Common myeloid progenitor, CD34-positive (primary cell): ENCODE results near the gene OSTM1.
A peak's percentile ranks its signal among the peaks of the same experiment; 100 is the strongest.

Source experiments
- CTCF ChIA-PET: fragments of 350-600 bp; sonication (Branson Sonifier 250); formaldehyde crosslinking; loops from one replicate; lab custom pipeline; 2021; ENCODE audit warnings: antibody characterized with exemption; lab: Charles Lee
- POLR2A ChIA-PET: fragments of 350-600 bp; sonication (Branson Sonifier 250); formaldehyde crosslinking; loops from one replicate; lab custom pipeline; 2021; ENCODE audit warnings: antibody characterized with exemption; lab: Charles Lee
- DNase-seq, 3 donors: peaks; one replicate each; pipeline versions ENCODE4 v3.0.0 to v3.0.0-alpha.2; 2013
- H3K27ac ChIP-seq, 2 experiments: 1 replicate in 1 of 2; 2 replicates in 1 of 2; pipeline ENCODE4 v1.7.0; 2013; ENCODE audit warnings: inconsistent platforms in 2 of 2, low read length in 2 of 2, mild to moderate bottlenecking in 2 of 2, low read depth in 1 of 2, moderate library complexity in 1 of 2; ENCODE audit not compliant: severe bottlenecking in 2 of 2, insufficient read depth in 1 of 2, poor library complexity in 1 of 2
- H3K27me3 ChIP-seq, 5 experiments: replicated peaks in 2 of 5; 1 replicate in 3 of 5; 2 replicates in 2 of 5; pipeline versions ENCODE4 v1.6.1 to v1.7.0; 2013; ENCODE audit warnings: low read length in 4 of 5, mild to moderate bottlenecking in 2 of 5, moderate library complexity in 2 of 5, inconsistent platforms in 1 of 5; ENCODE audit not compliant: insufficient read depth in 5 of 5, control insufficient read depth in 4 of 5
- H3K36me3 ChIP-seq, 4 experiments: 1 replicate in 2 of 4; 2 replicates in 2 of 4; pipeline versions ENCODE4 v1.6.1 to v1.7.0; 2013; ENCODE audit warnings: low read length in 3 of 4, control low read depth in 1 of 4, mild to moderate bottlenecking in 1 of 4; ENCODE audit not compliant: control insufficient read depth in 4 of 4, insufficient read depth in 4 of 4
- H3K4me1 ChIP-seq, 4 experiments: 1 replicate in 3 of 4; 2 replicates in 1 of 4; pipeline versions ENCODE4 v1.6.1 to v1.7.1; 2013; ENCODE audit warnings: low read length in 3 of 4, mild to moderate bottlenecking in 3 of 4, control low read depth in 1 of 4, inconsistent platforms in 1 of 4, moderate library complexity in 1 of 4; ENCODE audit not compliant: control insufficient read depth in 4 of 4, insufficient read depth in 4 of 4; ENCODE audit errors: control extremely low read depth in 1 of 4
- H3K4me3 ChIP-seq, 7 experiments: 1 replicate in 4 of 7; 2 replicates in 3 of 7; pipeline versions ENCODE4 v1.5.1 to v1.7.0; 2013; ENCODE audit warnings: mild to moderate bottlenecking in 7 of 7, low read length in 6 of 7, moderate library complexity in 6 of 7, inconsistent platforms in 2 of 7, low read depth in 2 of 7, control low read depth in 1 of 7; ENCODE audit not compliant: insufficient read depth in 4 of 7, control insufficient read depth in 1 of 7; ENCODE audit errors: extremely low read depth in 1 of 7
- H3K9me3 ChIP-seq, 5 experiments: 1 replicate in 4 of 5; 2 replicates in 1 of 5; pipeline versions ENCODE4 v1.6.1 to v1.7.1; 2013; ENCODE audit warnings: low read length in 4 of 5, mild to moderate bottlenecking in 2 of 5, inconsistent platforms in 1 of 5, low read depth in 1 of 5, moderate library complexity in 1 of 5; ENCODE audit not compliant: control insufficient read depth in 4 of 5, insufficient read depth in 2 of 5; ENCODE audit errors: control extremely low read depth in 1 of 5
- WGBS: methylation state at CpG from one replicate; pipeline ENCODE4 v1.1.5; 2013; ENCODE audit not compliant: insufficient coverage; 5-methylcytosine and 5-hydroxymethylcytosine counted together

The OSTM1 gene

GRCh38 chr6:108105571-108105970 is 31.0 kb upstream of the OSTM1 start:
- Histone ChIP-seq H3K27me3 (peaks cover under 1 to 16% (median 5%) of the 10 kb centered on the region in 5 experiments), H3K9me3 (no peaks in the 10 kb centered on the region), H3K36me3 (no peaks in the 10 kb centered on the region), H3K27ac (no peak overlapping the region), H3K4me3 (no peak overlapping the region), H3K4me1 (no peaks in the 10 kb centered on the region)
- no CpG with 5 or more reads among the region's 1 CpG for WGBS
- POLR2A ChIA-PET: no interaction called here
- CTCF ChIA-PET: interaction anchor here (1.2 to 1.8 kb wide), 2 partner anchors 10 to 85 kb away, joined by 3 to 5 read pairs; no protein-coding TSS in a partner anchor
- no peak for DNase-seq

GRCh38 chr6:108102965-108103364 is 28.4 kb upstream of the OSTM1 start:
- Histone ChIP-seq H3K27me3 (peaks cover 0 to 4% (median 1%) of the 10 kb centered on the region in 5 experiments), H3K36me3 (no peaks in the 10 kb centered on the region), H3K4me3 (no peak overlapping the region), H3K4me1 (no peaks in the 10 kb centered on the region), H3K9me3 (no peaks in the 10 kb centered on the region), H3K27ac (no peak overlapping the region)
- CTCF ChIA-PET: interaction anchor here (1.2 kb wide), 1 partner anchor 10 kb away, joined by 3 read pairs; no protein-coding TSS in a partner anchor
- WGBS: 91% methylated on average over 1 of the region's 3 CpGs
- POLR2A ChIA-PET: no interaction called here
- no peak for DNase-seq

GRCh38 chr6:108100003-108100402 is 25.5 kb upstream of the OSTM1 start:
- Histone ChIP-seq H3K36me3 (no peaks in the 10 kb centered on the region), H3K27ac (no peak overlapping the region), H3K4me3 (no peak overlapping the region), H3K4me1 (no peaks in the 10 kb centered on the region), H3K27me3 (peaks cover 0 to 3% (median 1%) of the 10 kb centered on the region in 5 experiments), H3K9me3 (no peaks in the 10 kb centered on the region)
- ChIA-PET CTCF (no interaction called here), POLR2A (no interaction called here)
- WGBS: no CpG with 5 or more reads among the region's 2 CpGs
- DNase-seq: no peak

GRCh38 chr6:108097882-108098281 is 23.3 kb upstream of the OSTM1 start:
- Histone ChIP-seq H3K27me3 (peaks cover 0 to 3% (median 1%) of the 10 kb centered on the region in 5 experiments), H3K4me1 (no peaks in the 10 kb centered on the region), H3K9me3 (no peaks in the 10 kb centered on the region), H3K27ac (no peak overlapping the region), H3K4me3 (no peak overlapping the region), H3K36me3 (no peaks in the 10 kb centered on the region)
- ChIA-PET CTCF (interaction anchor here (1.2 kb wide), 1 partner anchor 394 kb away, joined by 4 read pairs; no protein-coding TSS in a partner anchor), POLR2A (no interaction called here)
- 100% methylated on average over 1 of the region's 1 CpG for WGBS
- DNase-seq: no peak

GRCh38 chr6:108093781-108094300 is 19.3 kb upstream of the OSTM1 start:
- Histone ChIP-seq H3K4me3 (no peak overlapping the region), H3K27ac (no peak overlapping the region), H3K27me3 (no peaks in the 10 kb centered on the region), H3K9me3 (no peaks in the 10 kb centered on the region), H3K36me3 (no peaks in the 10 kb centered on the region), H3K4me1 (no peaks in the 10 kb centered on the region)
- ChIA-PET POLR2A (no interaction called here), CTCF (no interaction called here)
- no peak for DNase-seq
- 100% methylated on average over 2 of the region's 4 CpGs for WGBS

GRCh38 chr6:108091288-108091687 is 16.7 kb upstream of the OSTM1 start:
- H3K4me1 ChIP-seq: no peaks in the 10 kb centered on the region
- ChIA-PET POLR2A (no interaction called here), CTCF (no interaction called here)
- no peaks in the 10 kb centered on the region for H3K9me3 ChIP-seq
- no peaks in the 10 kb centered on the region for H3K36me3 ChIP-seq
- peak in 1 of 3 donors; percentile 6 for DNase-seq
- no peak overlapping the region for H3K4me3 ChIP-seq
- H3K27me3 ChIP-seq: no peaks in the 10 kb centered on the region
- no peak overlapping the region for H3K27ac ChIP-seq

GRCh38 chr6:108083349-108083748 is 8.8 kb upstream of the OSTM1 start:
- POLR2A ChIA-PET: no interaction called here
- peak in 1 of 3 donors; percentile 10 for DNase-seq
- CTCF ChIA-PET: interaction anchor here (1.2 to 1.8 kb wide), 2 partner anchors 26 to 29 kb away, joined by 4 read pairs; no protein-coding TSS in a partner anchor
- no CpG with 5 or more reads among the region's 5 CpGs for WGBS
- no peaks in the 10 kb centered on the region for H3K36me3 ChIP-seq
- H3K9me3 ChIP-seq: no peaks in the 10 kb centered on the region
- H3K27me3 ChIP-seq: peaks cover 0 to 7% (median 0%) of the 10 kb centered on the region in 5 experiments
- no peak overlapping the region for H3K4me3 ChIP-seq
- no peak overlapping the region for H3K27ac ChIP-seq
- no peaks in the 10 kb centered on the region for H3K4me1 ChIP-seq
